Endodermal cell (in vitro differentiated cells): ENCODE data around the gene SEPTIN10. TPM values are rescaled to one million over a fixed set of nuclear protein-coding genes. Genes with fewer than 3 reads are reported as not detected.
"Not testable (repeated sequence)": the region's sequence is repeated elsewhere in the genome, so short reads cannot be mapped to it uniquely, and the experiment has no call there.

Source experiments
- DNase-seq: peaks from one replicate; pipeline ENCODE4 v3.0.0-alpha.2; 2017
- H3K27ac ChIP-seq: 2 replicates; pipeline ENCODE4 v1.5.1; 2013; ENCODE audit warnings: mild to moderate bottlenecking, low read depth, low read length, moderate library complexity
- H3K27me3 ChIP-seq: 2 replicates; pipeline ENCODE4 v1.6.1; 2013; ENCODE audit warnings: mild to moderate bottlenecking, low read length, moderate library complexity; ENCODE audit not compliant: insufficient read depth, control insufficient read depth, poor library complexity, severe bottlenecking
- H3K36me3 ChIP-seq: 2 replicates; pipeline ENCODE4 v1.7.0; 2013; ENCODE audit warnings: mild to moderate bottlenecking, low read length, moderate library complexity; ENCODE audit not compliant: control insufficient read depth, insufficient read depth
- H3K4me1 ChIP-seq: one replicate; pipeline ENCODE4 v1.7.0; 2013; ENCODE audit warnings: low read length; ENCODE audit not compliant: control insufficient read depth, insufficient read depth
- H3K4me3 ChIP-seq: 2 replicates; pipeline ENCODE4 v1.5.1; 2013; ENCODE audit warnings: mild to moderate bottlenecking, low read length, moderate library complexity
- H3K9ac ChIP-seq: 2 replicates; pipeline ENCODE4 v1.6.1; 2013; ENCODE audit warnings: mild to moderate bottlenecking, low read length, moderate library complexity; ENCODE audit not compliant: poor library complexity, severe bottlenecking; ENCODE audit errors: extremely low read depth
- H3K9me3 ChIP-seq: 2 replicates; pipeline ENCODE4 v1.6.1; 2013; ENCODE audit warnings: mild to moderate bottlenecking, low read length, moderate library complexity; ENCODE audit not compliant: control insufficient read depth
- H3K27ac Mint-ChIP-seq: 2 replicates; pipeline ENCODE4 v1.8.0; 2020; ENCODE audit warnings: mixed read lengths
- H3K27me3 Mint-ChIP-seq: 2 replicates; pipeline ENCODE4 v1.8.0; 2021; ENCODE audit warnings: mild to moderate bottlenecking, mixed read lengths; ENCODE audit not compliant: insufficient read depth
- H3K36me3 Mint-ChIP-seq: 2 replicates; pipeline ENCODE4 v1.8.0; 2020; ENCODE audit warnings: low read depth, mixed read lengths
- H3K4me1 Mint-ChIP-seq: 2 replicates; pipeline ENCODE4 v1.8.0; 2020; ENCODE audit warnings: mixed read lengths
- H3K4me3 Mint-ChIP-seq: 2 replicates; pipeline ENCODE4 v1.8.0; 2020; ENCODE audit warnings: mild to moderate bottlenecking, moderate library complexity, mixed read lengths
- H3K9me3 Mint-ChIP-seq: 2 replicates; pipeline ENCODE4 v1.8.0; 2020; ENCODE audit warnings: mild to moderate bottlenecking, mixed read lengths
- CTCF ChIP-seq: fragments of 200-600 bp; sonication (generic); conservative IDR thresholded peaks from 2 replicates; pipeline ENCODE4 v1.5.0; 2021; ENCODE audit warnings: antibody characterized with exemption, mild to moderate bottlenecking
- WGBS, 2 experiments: methylation state at CpG; one replicate each; pipeline versions ENCODE4 v1.1.5 to v1.1.7; 2013; ENCODE audit warnings: missing lambda C conversion rate in 2 of 2, mixed read lengths in 1 of 2; ENCODE audit not compliant: insufficient coverage in 1 of 2, insufficient read length in 1 of 2; 5-methylcytosine and 5-hydroxymethylcytosine counted together
- total RNA-seq, 2 donors: library from RNA; stranded (reverse); fragmentation: NEBNext Ultra II Directional in 1 of 2; extraction: Animal tissue kit (Norgen Biotek cat#: 25700) in 1 of 2; gene quantifications; 2 replicates in 1 of 2; 3 replicates in 1 of 2; pipeline ENCODE4 v1.2.1, GENCODE V29; 2021

The SEPTIN10 gene
- total RNA-seq, 2 donors from 2014 or later: 103 to 120 TPM

GRCh38 chr2:109644571-109645275 is 31.0 kb upstream of the SEPTIN10 start:
- peaks cover 16% of the 10 kb centered on the region for H3K4me1 ChIP-seq

GRCh38 chr2:109640000-109640399 is 26.2 kb upstream of the SEPTIN10 start:
- not testable (repeated sequence) for H3K9ac ChIP-seq, DNase-seq, H3K27ac ChIP-seq, H3K9me3 ChIP-seq, H3K27me3 ChIP-seq, H3K9me3 Mint-ChIP-seq, H3K4me3 Mint-ChIP-seq, H3K4me3 ChIP-seq, H3K27ac Mint-ChIP-seq, H3K4me1 ChIP-seq, H3K36me3 ChIP-seq, H3K36me3 Mint-ChIP-seq, H3K27me3 Mint-ChIP-seq
- H3K4me1 Mint-ChIP-seq: peaks cover 12% of the 10 kb centered on the region
- 96 to 99% methylated on average over 7 to 9 of the region's 9 CpGs for WGBS, 2 experiments

More at GRCh38 chr2:109644571-109645275, 31.0 kb upstream of the SEPTIN10 start:
- H3K27me3 Mint-ChIP-seq: peaks cover 1% of the 10 kb centered on the region
- peak overlapping the region; percentile 82 for H3K27ac Mint-ChIP-seq
- Histone ChIP-seq H3K36me3 (no peaks in the 10 kb centered on the region), H3K4me3 (peak overlapping the region; percentile 16), H3K27me3 (no peaks in the 10 kb centered on the region), H3K27ac (peak overlapping the region; percentile 80), H3K9me3 (no peaks in the 10 kb centered on the region), H3K9ac (peak overlapping the region; percentile 33)
- no peaks in the 10 kb centered on the region for H3K36me3 Mint-ChIP-seq
- TF ChIP-seq CTCF: no peak
- peak; percentile 84 for DNase-seq
- peak overlapping the region; percentile 35 for H3K4me3 Mint-ChIP-seq
- 9 to 27% methylated on average over 8 to 12 of the region's 12 CpGs for WGBS, 2 experiments
- H3K4me1 Mint-ChIP-seq: peaks cover 30% of the 10 kb centered on the region
- H3K9me3 Mint-ChIP-seq: no peaks in the 10 kb centered on the region

- peaks cover 2% of the 10 kb centered on the region for H3K4me1 Mint-ChIP-seq
- Histone ChIP-seq H3K27me3 (no peaks in the 10 kb centered on the region), H3K9me3 (no peaks in the 10 kb centered on the region), H3K4me3 (no peak overlapping the region), H3K36me3 (no peaks in the 10 kb centered on the region), H3K27ac (no peak overlapping the region), H3K4me1 (no peaks in the 10 kb centered on the region), H3K9ac (no peak overlapping the region)
- no peak for TF ChIP-seq CTCF
- H3K27me3 Mint-ChIP-seq: no peaks in the 10 kb centered on the region
- WGBS, 2 experiments: 96 to 100% methylated on average over 2 to 3 of the region's 3 CpGs
- no peaks in the 10 kb centered on the region for H3K36me3 Mint-ChIP-seq
- no peak overlapping the region for H3K4me3 Mint-ChIP-seq
- no peak overlapping the region for H3K27ac Mint-ChIP-seq
- no peak for DNase-seq
- no peaks in the 10 kb centered on the region for H3K9me3 Mint-ChIP-seq
These were observed 25.0 kb upstream of the SEPTIN10 start for GRCh38 chr2:109638795-109639194.
